ENCODE results near the gene MYH9.

Gene MYH9

DNA sequence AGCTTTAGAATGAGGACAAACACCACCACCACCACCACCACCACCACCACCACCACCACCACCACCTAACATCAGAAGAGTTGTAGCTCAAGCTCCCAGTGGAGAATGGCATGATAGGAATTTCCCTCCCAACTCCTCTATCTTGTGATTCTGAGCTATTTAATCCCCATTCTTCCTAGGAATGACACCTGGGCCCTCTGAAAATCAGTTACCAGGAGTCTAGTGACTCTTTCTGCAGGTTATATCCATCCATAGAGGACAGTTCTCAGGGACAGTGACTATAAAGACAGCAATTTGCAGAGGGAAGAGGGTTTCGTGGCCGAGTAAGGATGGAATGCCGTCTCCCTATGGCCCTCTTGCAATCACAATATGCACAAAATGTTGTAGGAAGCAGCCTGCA is 27.8 kb downstream of the MYH9 start:
- DNase-seq (ENCODE audit: extremely low read depth, low read depth): no peak
- no peak for TF ChIP-seq CTCF (IDR thresholded peaks at IDR 0.05; ENCODE audit: low read depth, low read length)

GRCh38 chr22:36359470-36359996 is 28.2 kb downstream of the MYH9 start:
- DNase-seq (ENCODE audit: extremely low read depth, low read depth): no peak
- no peak for TF ChIP-seq CTCF (IDR thresholded peaks at IDR 0.05; ENCODE audit: low read depth, low read length)

GRCh38 chr22:36358533-36359469 is 29.0 kb downstream of the MYH9 start:
- DNase-seq (ENCODE audit: extremely low read depth, low read depth): no peak
- no peak for TF ChIP-seq CTCF (IDR thresholded peaks at IDR 0.05; ENCODE audit: low read depth, low read length)

DNA sequence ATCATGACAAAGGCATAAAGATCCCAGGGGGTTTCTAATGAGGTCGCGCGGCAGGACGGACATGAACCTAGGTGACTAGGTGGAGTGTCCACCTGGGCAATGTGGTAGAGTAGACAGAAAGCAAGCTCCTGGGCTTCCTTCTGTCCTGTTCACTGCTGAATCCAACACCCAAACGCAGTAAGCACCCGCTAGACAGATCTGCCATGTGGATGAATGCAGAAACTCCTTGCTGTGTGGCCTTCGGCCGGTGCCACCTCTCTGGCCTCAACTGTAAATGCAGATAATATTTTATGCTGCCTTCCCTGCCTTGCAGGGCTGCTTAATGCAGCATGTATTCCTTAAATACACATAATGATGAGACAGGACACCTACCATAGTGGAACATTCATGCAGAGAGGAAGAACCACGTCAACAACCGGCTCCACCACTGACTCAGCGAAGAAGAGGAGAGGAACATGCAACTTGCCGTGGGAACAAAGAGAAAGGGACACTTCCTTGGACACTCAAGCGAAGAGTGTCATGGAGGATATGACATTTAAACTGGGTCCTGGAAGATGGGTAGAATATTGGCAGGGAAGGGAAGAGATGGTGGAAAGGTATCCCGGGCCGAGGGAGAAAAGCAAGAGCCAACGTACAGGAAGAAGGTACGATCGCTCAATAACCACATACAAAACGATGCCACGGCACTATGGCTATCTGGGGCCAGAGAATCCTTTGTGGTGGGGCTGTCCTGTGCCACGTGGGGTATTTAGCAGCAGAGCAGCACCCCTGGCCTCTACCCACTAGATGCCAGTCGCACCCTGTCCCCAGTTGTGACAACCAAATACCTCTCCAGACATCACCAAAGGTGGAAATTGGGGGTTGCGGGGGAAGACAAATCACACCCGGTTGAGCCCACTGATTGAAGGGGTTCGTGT is 30.8 kb downstream of the MYH9 start:
- TF ChIP-seq CTCF (IDR thresholded peaks at IDR 0.05; ENCODE audit: low read depth, low read length): no peak
- no peak for DNase-seq (ENCODE audit: extremely low read depth, low read depth)

GRCh38 chr22:36355894-36356293 is 31.9 kb downstream of the MYH9 start:
- DNase-seq (ENCODE audit: extremely low read depth, low read depth): no peak
- no peak for TF ChIP-seq CTCF (IDR thresholded peaks at IDR 0.05; ENCODE audit: low read depth, low read length)

GRCh38 chr22:36355362-36355761 is 32.4 kb downstream of the MYH9 start:
- no peak for DNase-seq (ENCODE audit: extremely low read depth, low read depth)
- TF ChIP-seq CTCF (IDR thresholded peaks at IDR 0.05; ENCODE audit: low read depth, low read length): no peak
